GM15510 (cell line): ENCODE measurements around the gene CACNB1.

Source experiments
- POLR2A ChIP-seq: IDR thresholded peaks from 3 replicates; pipeline ENCODE4 v1.6.1; 2011; ENCODE audit warnings: borderline replicate concordance; ENCODE audit not compliant: insufficient read length; ENCODE audit errors: extremely low read depth

CACNB1 gene

GRCh38 chr17:39219647-39220154 lies 22.2 kb upstream of the CACNB1 start:
- TF ChIP-seq POLR2A: no peak

GRCh38 chr17:39218906-39219305 lies 21.4 kb upstream of the CACNB1 start:
- no peak for TF ChIP-seq POLR2A

- no peak for TF ChIP-seq POLR2A
Measured at GRCh38 chr17:39217734-39218369, 20.4 kb upstream of the CACNB1 start.

GRCh38 chr17:39213852-39214251 lies 16.4 kb upstream of the CACNB1 start:
- no peak for TF ChIP-seq POLR2A

- no peak for TF ChIP-seq POLR2A
Measured at GRCh38 chr17:39212841-39213480, 15.5 kb upstream of the CACNB1 start.

- no peak for TF ChIP-seq POLR2A
Measured at GRCh38 chr17:39212195-39212810, 14.8 kb upstream of the CACNB1 start.

- no peak for TF ChIP-seq POLR2A
Measured at GRCh38 chr17:39210093-39210434, 12.6 kb upstream of the CACNB1 start.

- TF ChIP-seq POLR2A: no peak
Measured at GRCh38 chr17:39209317-39210092, 12.0 kb upstream of the CACNB1 start.

GRCh38 chr17:39208893-39209292 lies 11.4 kb upstream of the CACNB1 start:
- TF ChIP-seq POLR2A: no peak

GRCh38 chr17:39208136-39208535 lies 10.7 kb upstream of the CACNB1 start:
- no peak for TF ChIP-seq POLR2A

GRCh38 chr17:39205112-39205526 lies 7.7 kb upstream of the CACNB1 start:
- no peak for TF ChIP-seq POLR2A

- TF ChIP-seq POLR2A: no peak
Measured at GRCh38 chr17:39204245-39204644, 6.8 kb upstream of the CACNB1 start.

GRCh38 chr17:39200957-39201510 lies 3.6 kb upstream of the CACNB1 start:
- no peak for TF ChIP-seq POLR2A

- TF ChIP-seq POLR2A: peak; percentile 97
Measured at GRCh38 chr17:39200070-39200879, 2.8 kb upstream of the CACNB1 start, which contains the start of gene RPL19. Gene RPL19, plus strand, starts transcription at chr17:39200283. Its CDS starts 62 bp downstream, at chr17:39200345.
